Suprapubic skin (tissue), 4 donors: ENCODE results near the gene SLX4. TPM values are rescaled to one million over a fixed set of nuclear protein-coding genes. Genes with fewer than 3 reads are reported as not detected.

ENCODE experiments used
- DNase-seq, 2 donors: peaks; one replicate each; pipeline ENCODE4 v3.0.0-alpha.2; 2019; ENCODE audit warnings: low spot score in 2 of 2
- H3K27ac ChIP-seq: fragments of 200-600 bp; sonication (generic); one replicate; pipeline ENCODE4 v1.5.1; 2019
- H3K27me3 ChIP-seq: fragments of 200-600 bp; sonication (generic); one replicate; pipeline ENCODE4 v1.5.1; 2019
- H3K36me3 ChIP-seq: fragments of 200-600 bp; sonication (generic); one replicate; pipeline ENCODE4 v1.5.1; 2019
- H3K4me1 ChIP-seq: fragments of 200-600 bp; sonication (generic); one replicate; pipeline ENCODE4 v1.5.1; 2019
- H3K4me3 ChIP-seq: fragments of 200-600 bp; sonication (generic); one replicate; pipeline ENCODE4 v1.5.1; 2019; ENCODE audit warnings: mild to moderate bottlenecking
- H3K9me3 ChIP-seq: fragments of 200-600 bp; sonication (generic); one replicate; pipeline ENCODE4 v1.5.1; 2019
- EP300 ChIP-seq: sonication (generic); formaldehyde crosslinking; IDR thresholded peaks from one replicate; pipeline ENCODE4 v1.6.1; 2017; ENCODE audit warnings: antibody characterized with exemption
- POLR2A ChIP-seq, 2 donors: fragments of 450-650 bp; IDR thresholded peaks; one replicate each; pipeline ENCODE4 v1.6.1; 2017; ENCODE audit warnings: antibody characterized with exemption in 2 of 2, mild to moderate bottlenecking in 2 of 2, moderate library complexity in 2 of 2
- POLR2AphosphoS5 ChIP-seq, 3 donors: sonication (generic); formaldehyde crosslinking; IDR thresholded peaks; one replicate each; pipeline ENCODE4 v1.6.1; 2017; ENCODE audit warnings: antibody characterized with exemption in 3 of 3
- WGBS: methylation state at CpG from one replicate; pipeline ENCODE4 v1.1.5; 2018; 5-methylcytosine and 5-hydroxymethylcytosine counted together
- total RNA-seq, 4 donors: library from RNA; depleted of rRNA; stranded (reverse); fragments of >200 nt; gene quantifications; one replicate each; pipeline ENCODE4 v1.1.0, GENCODE V29; 2016
- TF ChIP-seq, protein P1 (sequence below), 2 donors: fragments of 200-600 bp in 1 of 2; fragments of 450-650 bp in 1 of 2; sonication (generic) in 1 of 2; IDR thresholded peaks; one replicate each; pipeline ENCODE4 v1.5.1; 2016 to 2019; ENCODE audit warnings: antibody characterized with exemption in 2 of 2, mild to moderate bottlenecking in 1 of 2, moderate library complexity in 1 of 2

The SLX4 gene
- total RNA-seq, 4 donors from 2014 or later, result 2.9 to 6.0 (median 4.5) TPM

DNA sequence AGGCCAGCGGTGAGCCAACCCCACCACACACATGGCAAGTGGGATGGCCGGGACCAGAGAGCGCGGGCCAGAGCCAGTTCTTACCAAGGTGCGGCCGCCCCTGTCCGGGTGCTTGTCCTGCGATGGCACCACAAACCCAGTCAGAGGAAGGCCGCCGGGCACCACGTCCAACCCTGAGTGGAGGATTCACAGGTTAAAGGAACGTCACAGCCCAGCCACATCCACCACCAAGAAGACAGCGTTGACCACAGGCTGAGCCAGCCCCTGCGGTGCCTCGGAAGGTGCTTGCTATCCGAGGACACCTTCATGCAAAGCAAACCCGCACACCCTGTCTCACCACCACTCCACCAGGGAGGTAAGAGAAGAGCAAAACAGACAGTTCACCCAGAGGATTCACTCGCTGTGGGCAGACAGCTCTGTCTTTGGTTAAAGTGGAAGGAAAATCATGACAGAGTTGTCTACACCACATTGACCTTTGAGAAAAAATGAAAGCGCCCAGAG is 15.8 kb downstream of the SLX4 start:
- no peaks in the 10 kb centered on the region for H3K9me3 ChIP-seq
- H3K4me1 ChIP-seq, result no peaks in the 10 kb centered on the region
- H3K27ac ChIP-seq, result no peak overlapping the region
- peaks cover 34% of the 10 kb centered on the region for H3K36me3 ChIP-seq
- no peaks in the 10 kb centered on the region for H3K27me3 ChIP-seq
- no peak for DNase-seq
- TF ChIP-seq POLR2A (IDR thresholded peaks at IDR 0.05), result no peak
- TF ChIP-seq, protein P1, sequence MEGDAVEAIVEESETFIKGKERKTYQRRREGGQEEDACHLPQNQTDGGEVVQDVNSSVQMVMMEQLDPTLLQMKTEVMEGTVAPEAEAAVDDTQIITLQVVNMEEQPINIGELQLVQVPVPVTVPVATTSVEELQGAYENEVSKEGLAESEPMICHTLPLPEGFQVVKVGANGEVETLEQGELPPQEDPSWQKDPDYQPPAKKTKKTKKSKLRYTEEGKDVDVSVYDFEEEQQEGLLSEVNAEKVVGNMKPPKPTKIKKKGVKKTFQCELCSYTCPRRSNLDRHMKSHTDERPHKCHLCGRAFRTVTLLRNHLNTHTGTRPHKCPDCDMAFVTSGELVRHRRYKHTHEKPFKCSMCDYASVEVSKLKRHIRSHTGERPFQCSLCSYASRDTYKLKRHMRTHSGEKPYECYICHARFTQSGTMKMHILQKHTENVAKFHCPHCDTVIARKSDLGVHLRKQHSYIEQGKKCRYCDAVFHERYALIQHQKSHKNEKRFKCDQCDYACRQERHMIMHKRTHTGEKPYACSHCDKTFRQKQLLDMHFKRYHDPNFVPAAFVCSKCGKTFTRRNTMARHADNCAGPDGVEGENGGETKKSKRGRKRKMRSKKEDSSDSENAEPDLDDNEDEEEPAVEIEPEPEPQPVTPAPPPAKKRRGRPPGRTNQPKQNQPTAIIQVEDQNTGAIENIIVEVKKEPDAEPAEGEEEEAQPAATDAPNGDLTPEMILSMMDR (IDR thresholded peaks at IDR 0.05), result no peak
- no peak for TF ChIP-seq POLR2AphosphoS5 (IDR thresholded peaks at IDR 0.05)
- no peak for TF ChIP-seq EP300
- WGBS, result 89% methylated on average over 19 of the region's 19 CpGs
- no peak overlapping the region for H3K4me3 ChIP-seq

DNA sequence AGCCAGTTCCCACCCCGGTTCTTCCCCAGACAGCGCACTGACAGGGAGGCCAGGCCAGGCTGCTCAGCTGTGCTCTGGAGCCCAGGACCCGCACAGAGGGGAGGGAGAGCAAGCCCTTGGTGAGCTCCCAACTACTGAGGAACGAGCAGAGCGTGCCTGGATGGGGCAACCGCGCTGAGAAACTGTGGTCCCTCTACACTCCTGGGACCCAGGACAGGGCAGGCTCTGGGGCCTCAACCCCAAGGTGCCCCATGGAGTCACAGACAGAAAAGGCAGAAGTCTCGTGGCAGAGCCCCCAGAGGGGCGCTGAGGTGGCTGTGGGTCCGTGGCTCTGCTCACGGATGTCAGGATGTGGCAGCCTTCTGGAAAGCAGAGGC is 16.3 kb downstream of the SLX4 start:
- 100% methylated on average over 3 of the region's 11 CpGs for WGBS
- DNase-seq, result no peak
- Histone ChIP-seq H3K4me1 (no peaks in the 10 kb centered on the region), H3K27ac (no peak overlapping the region), H3K27me3 (no peaks in the 10 kb centered on the region), H3K4me3 (no peak overlapping the region), H3K9me3 (no peaks in the 10 kb centered on the region), H3K36me3 (peaks cover 33% of the 10 kb centered on the region)
- TF ChIP-seq POLR2AphosphoS5 (IDR thresholded peaks at IDR 0.05), result no peak
- TF ChIP-seq, protein P1 (IDR thresholded peaks at IDR 0.05), result no peak
- TF ChIP-seq EP300, result no peak
- TF ChIP-seq POLR2A (IDR thresholded peaks at IDR 0.05), result no peak

DNA sequence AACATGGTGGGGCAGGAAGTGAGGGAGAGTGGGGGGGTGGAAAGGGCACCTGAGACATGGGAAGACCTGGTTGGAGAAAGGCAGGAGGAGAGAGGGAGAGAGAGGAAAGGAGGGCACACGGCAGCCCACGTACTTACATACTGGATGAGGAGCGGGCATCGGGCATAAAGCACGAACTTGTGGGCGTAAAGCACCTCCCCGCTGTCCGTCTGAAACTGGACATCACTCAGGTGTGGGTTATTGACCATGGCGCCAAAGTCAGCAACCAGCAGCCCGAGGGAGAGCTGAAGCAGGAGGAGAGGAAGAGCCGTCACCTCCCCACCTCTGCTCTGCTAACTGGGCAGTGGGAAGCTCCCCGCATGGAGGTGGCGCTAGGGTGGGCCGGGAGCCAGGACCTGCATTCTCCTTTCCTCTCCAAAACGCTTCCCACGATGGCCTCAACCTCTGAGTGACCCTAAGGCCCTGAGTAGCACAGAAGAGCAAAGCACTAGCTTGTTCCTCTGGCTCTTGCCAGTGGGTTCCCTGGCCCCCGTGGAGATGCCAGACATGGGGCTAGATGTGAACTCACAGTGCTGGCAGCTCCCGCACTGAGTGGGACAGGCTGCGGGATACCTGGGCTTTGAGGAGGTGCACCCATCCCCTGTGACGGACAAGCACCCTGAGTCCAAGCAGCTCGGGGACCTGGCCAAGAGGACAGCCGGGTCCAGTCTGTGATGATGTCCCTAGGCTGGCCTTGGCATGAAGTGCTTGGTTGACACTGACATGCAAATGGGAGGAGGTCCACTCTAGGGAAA is 16.9 kb downstream of the SLX4 start:
- no peaks in the 10 kb centered on the region for H3K9me3 ChIP-seq
- no peak overlapping the region for H3K4me3 ChIP-seq
- no peak overlapping the region for H3K27ac ChIP-seq
- H3K36me3 ChIP-seq, result peaks cover 34% of the 10 kb centered on the region
- TF ChIP-seq POLR2A (IDR thresholded peaks at IDR 0.05) (no peak), EP300 (no peak), POLR2AphosphoS5 (IDR thresholded peaks at IDR 0.05) (no peak)
- TF ChIP-seq, protein P1 (IDR thresholded peaks at IDR 0.05), result no peak
- WGBS, result over 99% methylated on average over 11 of the region's 22 CpGs
- no peaks in the 10 kb centered on the region for H3K27me3 ChIP-seq
- H3K4me1 ChIP-seq, result no peaks in the 10 kb centered on the region
- no peak for DNase-seq

DNA sequence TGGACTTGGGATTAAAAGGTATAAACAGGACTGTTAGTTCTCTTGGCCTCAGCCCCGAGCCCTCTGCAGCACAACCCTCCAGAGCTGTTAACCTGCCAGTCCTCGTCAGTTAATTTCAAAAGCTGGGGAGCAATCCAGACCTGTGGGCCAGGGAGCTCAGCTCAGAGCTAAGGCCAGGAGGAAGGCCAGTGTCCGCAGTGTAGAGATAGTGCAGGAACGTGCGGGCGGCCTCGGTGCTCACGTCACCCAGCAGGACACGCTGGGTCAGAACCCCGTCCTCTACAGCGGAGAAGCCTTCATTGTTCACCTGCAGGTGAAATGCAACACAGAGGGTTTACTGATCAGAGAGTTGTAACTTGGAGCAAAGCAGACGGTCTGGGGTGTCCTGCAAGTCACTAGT is 18.8 kb downstream of the SLX4 start:
- WGBS, result 88% methylated on average over 12 of the region's 12 CpGs
- Histone ChIP-seq H3K9me3 (no peaks in the 10 kb centered on the region), H3K27ac (no peak overlapping the region), H3K4me3 (no peak overlapping the region), H3K36me3 (peaks cover 35% of the 10 kb centered on the region), H3K27me3 (no peaks in the 10 kb centered on the region), H3K4me1 (no peaks in the 10 kb centered on the region)
- no peak for TF ChIP-seq POLR2AphosphoS5 (IDR thresholded peaks at IDR 0.05)
- no peak for TF ChIP-seq POLR2A (IDR thresholded peaks at IDR 0.05)
- TF ChIP-seq, protein P1 (IDR thresholded peaks at IDR 0.05), result no peak
- no peak for TF ChIP-seq EP300
- no peak for DNase-seq

DNA sequence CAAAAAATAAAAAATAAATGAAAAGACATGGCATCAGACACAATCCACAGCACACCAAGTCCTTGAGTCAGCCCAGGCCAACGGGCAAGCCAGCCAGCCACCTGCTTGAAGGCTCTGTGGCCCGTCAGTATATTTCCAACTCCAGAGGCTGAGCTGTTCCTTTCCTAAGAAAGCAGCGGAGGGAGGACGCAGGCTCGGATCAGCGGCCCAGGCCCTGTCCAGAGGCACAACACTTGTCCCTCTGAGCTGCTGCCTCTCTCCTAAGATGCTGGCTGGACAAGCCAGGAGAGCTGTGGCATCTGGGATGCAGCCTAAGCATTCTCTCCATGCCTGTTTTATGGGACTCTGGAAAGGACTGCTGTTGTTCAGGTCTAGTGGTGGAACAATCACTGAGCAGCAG is 19.4 kb downstream of the SLX4 start:
- H3K27me3 ChIP-seq, result no peaks in the 10 kb centered on the region
- H3K36me3 ChIP-seq, result peaks cover 35% of the 10 kb centered on the region
- WGBS, result 100% methylated on average over 6 of the region's 6 CpGs
- no peak for DNase-seq
- no peaks in the 10 kb centered on the region for H3K4me1 ChIP-seq
- H3K27ac ChIP-seq, result no peak overlapping the region
- no peak overlapping the region for H3K4me3 ChIP-seq
- no peak for TF ChIP-seq POLR2A (IDR thresholded peaks at IDR 0.05)
- TF ChIP-seq, protein P1 (IDR thresholded peaks at IDR 0.05), result no peak
- no peak for TF ChIP-seq EP300
- TF ChIP-seq POLR2AphosphoS5 (IDR thresholded peaks at IDR 0.05), result no peak
- no peaks in the 10 kb centered on the region for H3K9me3 ChIP-seq
